GM23338 (cell line): ENCODE results near the gene PHACTR2. TPM values are rescaled to one million over a fixed set of nuclear protein-coding genes. Genes with fewer than 3 reads are reported as not detected.

Source experiments
- CTCF ChIP-seq, 2 experiments: fragments of 200-600 bp in 1 of 2; sonication (generic) in 1 of 2; conservative IDR thresholded peaks; 2 replicates each; pipeline versions ENCODE4 v1.5.1 to v1.6.1; 2016 to 2017; ENCODE audit warnings: antibody characterized with exemption in 2 of 2, low read depth in 2 of 2, mild to moderate bottlenecking in 2 of 2, moderate library complexity in 1 of 2
- ETS1 ChIP-seq: IDR thresholded peaks from 2 replicates; pipeline ENCODE4 v1.6.1; 2016; ENCODE audit warnings: antibody characterized with exemption
- EZH2phosphoT487 ChIP-seq: fragments of 200-600 bp; sonication (generic); IDR thresholded peaks from one replicate; pipeline ENCODE4 v1.8.1; 2018; ENCODE audit warnings: antibody characterized with exemption; ENCODE audit not compliant: unreplicated experiment
- NANOG ChIP-seq: IDR thresholded peaks from 2 replicates; pipeline ENCODE4 v1.6.1; 2016; ENCODE audit warnings: antibody characterized with exemption, borderline replicate concordance
- ZNF114 ChIP-seq: fragments of 250-450 bp; sonication (Bioruptor Pico); IDR thresholded peaks from 2 replicates; pipeline ENCODE4 v1.5.0; 2020; ENCODE audit warnings: mild to moderate bottlenecking, moderate library complexity
- ZNF331 ChIP-seq: fragments of 250-450 bp; sonication (Bioruptor Pico); IDR thresholded peaks from 2 replicates; pipeline ENCODE4 v1.5.0; 2020; ENCODE audit warnings: low read depth, mild to moderate bottlenecking, moderate library complexity
- ZNF462 ChIP-seq: fragments of 250-450 bp; sonication (Bioruptor Pico); IDR thresholded peaks from 2 replicates; pipeline ENCODE4 v1.5.0; 2020; ENCODE audit warnings: mild to moderate bottlenecking, moderate library complexity
- polyA plus RNA-seq: library from polyadenylated mRNA; unstranded; fragments of >200 nt; fragmentation: Nextera tagmentation; extraction: Ambion mirVana; gene quantifications from 2 replicates; pipeline ENCODE4 v1.2.1, GENCODE V29; 2016
- total RNA-seq: library from RNA; depleted of rRNA; stranded (reverse); fragments of >200 nt; shearing (Covaris generic); gene quantifications from 2 replicates; pipeline ENCODE4 v1.2.3, GENCODE V29; 2014

Gene PHACTR2
- total and polyA plus RNA-seq, 2 experiments from 2014 or later, result 67.7 to 105 TPM

- TF ChIP-seq ZNF462 (no peak), ZNF331 (no peak), CTCF (conservative IDR thresholded peaks at IDR 0.05; ENCODE audit: low read depth in 2 of 2) (no peak), NANOG (no peak), ZNF114 (CRISPR knock-in tag) (no peak), EZH2phosphoT487 (no peak), ETS1 (no peak)
These were observed 14.3 kb downstream of the PHACTR2 start (continued) for GRCh38 chr6:143691900-143692636.
